ENCODE measurements around the gene FAM13C.
A peak's percentile ranks its signal among the peaks of the same experiment; 100 is the strongest.
"Not testable (repeated sequence)": the region's sequence is repeated elsewhere in the genome, so short reads cannot be mapped to it uniquely, and the experiment has no call there.

The FAM13C gene

GRCh38 chr10:59362144-59362958, at the start of gene FAM13C:
Gene FAM13C, minus strand, starts transcription at chr10:59362549. Its CDS starts 89 bp downstream, at chr10:59362460.
- DNase-seq (ENCODE audit: low read depth): peak; percentile 50

- DNase-seq (ENCODE audit: low read depth): no peak
Observed at GRCh38 chr10:59405235-59405634, 42.9 kb upstream of the FAM13C start.

- DNase-seq (ENCODE audit: low read depth): no peak
Observed at GRCh38 chr10:59400214-59400613, 37.9 kb upstream of the FAM13C start.

GRCh38 chr10:59399329-59399728, 37.0 kb upstream of the FAM13C start:
- DNase-seq (ENCODE audit: low read depth): not testable (repeated sequence)

- DNase-seq (ENCODE audit: low read depth): no peak
Observed at GRCh38 chr10:59397961-59398360, 35.6 kb upstream of the FAM13C start.

GRCh38 chr10:59395984-59396383, 33.6 kb upstream of the FAM13C start:
- DNase-seq (ENCODE audit: low read depth): no peak

GRCh38 chr10:59393349-59393748, 31.0 kb upstream of the FAM13C start:
- no peak for DNase-seq (ENCODE audit: low read depth)

GRCh38 chr10:59391060-59391459, 28.7 kb upstream of the FAM13C start:
- DNase-seq (ENCODE audit: low read depth): no peak

- no peak for DNase-seq (ENCODE audit: low read depth)
Observed at GRCh38 chr10:59388671-59388976, 26.3 kb upstream of the FAM13C start.

- peak; percentile 85 for DNase-seq (ENCODE audit: low read depth)
Observed at GRCh38 chr10:59387951-59388670, 25.8 kb upstream of the FAM13C start.

GRCh38 chr10:59384761-59385160, 22.4 kb upstream of the FAM13C start:
- no peak for DNase-seq (ENCODE audit: low read depth)

GRCh38 chr10:59383908-59384307, 21.6 kb upstream of the FAM13C start:
- no peak for DNase-seq (ENCODE audit: low read depth)

- DNase-seq (ENCODE audit: low read depth): no peak
Observed at GRCh38 chr10:59383436-59383835, 21.1 kb upstream of the FAM13C start.

GRCh38 chr10:59382831-59383295, 20.5 kb upstream of the FAM13C start:
- no peak for DNase-seq (ENCODE audit: low read depth)

- no peak for DNase-seq (ENCODE audit: low read depth)
Observed at GRCh38 chr10:59381687-59382086, 19.3 kb upstream of the FAM13C start.

- DNase-seq (ENCODE audit: low read depth): no peak
Observed at GRCh38 chr10:59376846-59377245, 14.5 kb upstream of the FAM13C start.

- DNase-seq (ENCODE audit: low read depth): no peak
Observed at GRCh38 chr10:59375990-59376389, 13.6 kb upstream of the FAM13C start.

- DNase-seq (ENCODE audit: low read depth): no peak
Observed at GRCh38 chr10:59374916-59375315, 12.6 kb upstream of the FAM13C start.

- DNase-seq (ENCODE audit: low read depth): no peak
Observed at GRCh38 chr10:59373071-59373470, 10.7 kb upstream of the FAM13C start.

- no peak for DNase-seq (ENCODE audit: low read depth)
Observed at GRCh38 chr10:59372543-59372942, 10.2 kb upstream of the FAM13C start.

GRCh38 chr10:59366290-59366689, 3.9 kb upstream of the FAM13C start:
- DNase-seq (ENCODE audit: low read depth): no peak

GRCh38 chr10:59363446-59363958, 1.2 kb upstream of the FAM13C start:
- no peak for DNase-seq (ENCODE audit: low read depth)

GRCh38 chr10:59362959-59363381, 621 bp upstream of the FAM13C start:
- DNase-seq (ENCODE audit: low read depth): peak; percentile 7
